HTR-8/SVneo (cell line): Measurements from ENCODE around the gene TLL2.

ENCODE experiments used
- DNase-seq: peaks from one replicate; pipeline ENCODE4 v3.0.0; 2011; ENCODE audit warnings: low spot score, mixed read lengths; ENCODE audit not compliant: insufficient read length
- FAIRE-seq: peaks from 2 replicates; lab custom pipeline; 2011; peaks lifted over from hg19 to GRCh38; lab: Jason Lieb, UNC

Gene TLL2

GRCh38 chr10:96338279-96338925 lies 175.3 kb downstream of the TLL2 start:
- FAIRE-seq (no peak), DNase-seq (no peak)

- no peak for DNase-seq
- no peak for FAIRE-seq
Observed at GRCh38 chr10:96337106-96337505, 176.6 kb downstream of the TLL2 start.

GRCh38 chr10:96334616-96335526 lies 178.9 kb downstream of the TLL2 start:
- no peak for FAIRE-seq
- DNase-seq, result peak; percentile 56

- FAIRE-seq (no peak), DNase-seq (no peak)
Observed at GRCh38 chr10:96333101-96333500, 180.6 kb downstream of the TLL2 start.

- DNase-seq, result no peak
- FAIRE-seq, result no peak
Observed at GRCh38 chr10:96327462-96327861, 186.3 kb downstream of the TLL2 start.

- DNase-seq, result no peak
- FAIRE-seq, result no peak
Observed at GRCh38 chr10:96325719-96326373, 187.9 kb downstream of the TLL2 start.

GRCh38 chr10:96324447-96324846 lies 189.3 kb downstream of the TLL2 start:
- FAIRE-seq (no peak), DNase-seq (no peak)

GRCh38 chr10:96322275-96322674 lies 191.5 kb downstream of the TLL2 start:
- DNase-seq, result no peak
- FAIRE-seq, result no peak

- no peak for DNase-seq
- no peak for FAIRE-seq
Observed at GRCh38 chr10:96321822-96322221, 191.9 kb downstream of the TLL2 start.

GRCh38 chr10:96319754-96320474 lies 193.8 kb downstream of the TLL2 start:
- no peak for DNase-seq
- no peak for FAIRE-seq

GRCh38 chr10:96317067-96317833 lies 196.5 kb downstream of the TLL2 start:
- DNase-seq (no peak), FAIRE-seq (no peak)
